Brain microvascular endothelial cell (primary cell): ENCODE measurements around the gene C1orf174.

Experiments
- DNase-seq: peaks from one replicate; pipeline ENCODE4 v3.0.0-alpha.2; 2020
- H3K27ac ChIP-seq: fragments of 250-450 bp; sonication (Bioruptor Pico); 2 replicates; pipeline ENCODE4 v1.5.1; 2020; ENCODE audit warnings: mild to moderate bottlenecking, moderate library complexity
- H3K27me3 ChIP-seq: fragments of 250-450 bp; sonication (Bioruptor Pico); replicated peaks from 2 replicates; pipeline ENCODE4 v1.5.1; 2020; ENCODE audit warnings: mild to moderate bottlenecking
- H3K36me3 ChIP-seq: fragments of 250-450 bp; sonication (Bioruptor Pico); replicated peaks from 2 replicates; pipeline ENCODE4 v1.5.1; 2020; ENCODE audit warnings: mild to moderate bottlenecking
- H3K4me3 ChIP-seq: 2 replicates; pipeline ENCODE4 v1.5.1; 2011; ENCODE audit warnings: low read depth, mild to moderate bottlenecking, control low read depth, low read length, moderate library complexity
- in situ Hi-C: cut with HindIII; loops from 2 replicates; pipeline ENCODE4 v1.10.0; 2017; ENCODE audit warnings: low sequenced_read_pairs, low pct_ligation_motif_present
- TF ChIP-seq, protein P1 (sequence below): IDR thresholded peaks from 2 replicates; pipeline ENCODE4 v1.5.1; 2011; ENCODE audit warnings: low read depth, mild to moderate bottlenecking, moderate library complexity, low read length, control low read depth, inconsistent platforms; ENCODE audit errors: missing control alignments

Gene C1orf174

DNA sequence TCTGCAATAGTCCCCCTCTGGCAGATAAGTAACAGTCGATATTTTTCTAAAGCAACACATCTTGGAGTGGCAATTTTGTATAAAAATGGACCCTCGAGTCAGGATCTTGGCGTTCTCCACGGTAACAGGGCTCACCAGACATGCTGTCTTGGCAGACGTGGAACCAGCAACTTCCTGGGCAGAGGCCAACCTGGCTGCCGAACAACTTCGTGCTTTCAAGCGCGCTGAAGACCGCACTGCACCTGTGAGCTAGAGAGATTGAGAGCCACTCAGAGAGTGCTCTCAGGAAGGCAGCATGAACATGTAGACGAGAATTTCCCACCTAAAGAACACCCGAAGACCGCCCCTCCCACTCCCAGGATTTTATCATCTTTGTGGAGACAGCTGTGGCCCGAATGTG lies 7.3 kb downstream of the C1orf174 start:
- TF ChIP-seq, protein P1, sequence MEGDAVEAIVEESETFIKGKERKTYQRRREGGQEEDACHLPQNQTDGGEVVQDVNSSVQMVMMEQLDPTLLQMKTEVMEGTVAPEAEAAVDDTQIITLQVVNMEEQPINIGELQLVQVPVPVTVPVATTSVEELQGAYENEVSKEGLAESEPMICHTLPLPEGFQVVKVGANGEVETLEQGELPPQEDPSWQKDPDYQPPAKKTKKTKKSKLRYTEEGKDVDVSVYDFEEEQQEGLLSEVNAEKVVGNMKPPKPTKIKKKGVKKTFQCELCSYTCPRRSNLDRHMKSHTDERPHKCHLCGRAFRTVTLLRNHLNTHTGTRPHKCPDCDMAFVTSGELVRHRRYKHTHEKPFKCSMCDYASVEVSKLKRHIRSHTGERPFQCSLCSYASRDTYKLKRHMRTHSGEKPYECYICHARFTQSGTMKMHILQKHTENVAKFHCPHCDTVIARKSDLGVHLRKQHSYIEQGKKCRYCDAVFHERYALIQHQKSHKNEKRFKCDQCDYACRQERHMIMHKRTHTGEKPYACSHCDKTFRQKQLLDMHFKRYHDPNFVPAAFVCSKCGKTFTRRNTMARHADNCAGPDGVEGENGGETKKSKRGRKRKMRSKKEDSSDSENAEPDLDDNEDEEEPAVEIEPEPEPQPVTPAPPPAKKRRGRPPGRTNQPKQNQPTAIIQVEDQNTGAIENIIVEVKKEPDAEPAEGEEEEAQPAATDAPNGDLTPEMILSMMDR, result no peak
- DNase-seq, result no peak
- Histone ChIP-seq H3K27ac (no peak overlapping the region), H3K27me3 (no peaks in the 10 kb centered on the region), H3K36me3 (peaks cover 34% of the 10 kb centered on the region), H3K4me3 (no peak overlapping the region)
- in situ Hi-C loops, result no loop called here

DNA sequence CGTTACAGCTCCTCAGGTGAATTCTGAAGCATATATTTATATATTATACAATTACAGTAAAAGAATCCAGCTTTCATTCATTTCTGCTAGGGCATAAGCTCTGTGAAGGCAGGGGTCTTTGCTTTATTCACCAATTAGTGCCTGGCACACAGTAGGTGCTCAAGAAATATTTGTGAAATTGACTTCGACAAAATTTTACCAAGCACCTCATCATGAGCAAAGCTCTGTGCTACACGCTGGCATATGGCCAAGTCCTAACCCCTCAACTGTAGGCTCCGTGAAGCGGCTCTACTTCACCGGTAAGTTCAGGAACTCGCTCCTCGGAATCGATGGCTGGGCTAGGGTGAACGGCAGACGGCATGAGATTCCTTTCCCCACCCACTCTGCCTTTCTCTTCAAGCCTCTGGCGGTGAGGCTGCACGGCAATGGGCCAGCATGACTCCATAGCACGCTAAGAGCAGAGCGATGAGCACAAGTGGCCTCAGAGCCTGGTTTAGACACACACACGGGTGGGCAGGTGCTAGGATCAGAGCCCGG lies 8.7 kb downstream of the C1orf174 start:
- Histone ChIP-seq H3K27me3 (no peaks in the 10 kb centered on the region), H3K4me3 (no peak overlapping the region), H3K36me3 (peaks cover 39% of the 10 kb centered on the region), H3K27ac (no peak overlapping the region)
- TF ChIP-seq, protein P1, result no peak
- in situ Hi-C loops, result no loop called here
- no peak for DNase-seq

DNA sequence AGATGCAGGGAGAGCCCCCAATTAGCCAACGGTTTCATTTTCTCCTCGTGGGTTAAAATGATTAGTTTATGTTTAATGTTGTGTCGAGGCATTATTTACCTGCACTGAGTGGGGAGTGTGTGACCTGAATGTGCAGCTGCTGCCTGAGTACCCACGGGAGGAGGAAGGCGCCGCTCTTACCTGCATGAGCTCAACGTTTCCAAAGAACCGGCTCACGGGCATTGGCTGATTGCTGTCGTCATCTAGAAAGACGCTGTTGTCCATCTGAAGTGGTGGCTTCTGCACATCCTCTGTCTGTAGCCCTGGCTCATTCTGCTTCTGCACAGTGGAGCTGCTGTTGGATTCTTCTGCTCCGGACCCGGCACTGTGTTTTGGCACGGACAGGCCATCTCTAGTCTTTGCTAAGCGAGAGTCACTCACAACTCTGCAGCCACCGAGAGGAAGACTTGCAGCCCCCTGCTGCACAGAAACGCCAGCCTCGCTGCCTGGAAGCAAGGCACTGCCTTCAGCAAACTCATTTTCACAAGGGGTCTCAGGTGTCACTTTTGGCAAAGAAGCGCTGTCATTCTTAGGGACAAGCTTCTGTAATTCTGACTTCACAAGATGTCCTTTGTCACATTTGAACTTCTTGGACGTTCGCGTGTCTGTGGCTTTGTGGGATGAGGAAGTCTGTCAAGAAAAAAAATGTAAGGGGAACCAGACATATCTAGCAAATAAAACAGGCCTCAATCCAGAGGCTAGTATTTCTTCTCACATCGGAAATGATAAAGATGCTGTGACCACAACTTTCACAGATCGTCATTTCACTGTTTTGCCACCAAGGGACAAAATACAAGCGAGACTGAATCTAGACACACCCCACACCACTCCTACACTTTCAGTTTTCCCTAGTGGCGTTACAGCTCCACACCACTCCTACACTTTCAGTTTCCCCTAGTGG lies 9.4 kb downstream of the C1orf174 start:
- Histone ChIP-seq H3K27me3 (no peaks in the 10 kb centered on the region), H3K27ac (no peak overlapping the region), H3K4me3 (no peak overlapping the region), H3K36me3 (peaks cover 46% of the 10 kb centered on the region)
- DNase-seq, result no peak
- TF ChIP-seq, protein P1, result no peak
- in situ Hi-C loops, result no loop called here

DNA sequence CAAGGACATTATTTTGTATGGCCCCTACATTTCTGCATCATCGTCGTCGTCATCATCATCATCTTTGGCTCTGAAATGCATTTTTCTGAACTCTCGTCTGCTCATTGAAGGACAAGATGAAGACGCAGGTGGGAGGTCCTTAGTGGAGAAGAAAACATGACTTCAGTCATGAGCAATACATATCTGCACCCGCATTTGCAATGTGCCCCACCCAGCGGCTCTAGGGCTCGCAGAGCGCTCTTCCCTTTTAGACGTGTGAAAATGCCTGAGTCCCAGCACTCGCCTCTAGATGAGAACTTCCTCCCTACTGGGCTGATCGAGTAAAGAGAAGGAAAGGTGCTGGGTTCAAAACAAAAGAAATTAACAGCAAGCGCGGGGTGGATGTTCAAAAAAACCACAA lies 10.1 kb downstream of the C1orf174 start:
- DNase-seq, result no peak
- in situ Hi-C loops, result no loop called here
- H3K27me3 ChIP-seq, result no peaks in the 10 kb centered on the region
- H3K36me3 ChIP-seq, result peaks cover 48% of the 10 kb centered on the region
- no peak overlapping the region for H3K4me3 ChIP-seq
- TF ChIP-seq, protein P1, result no peak
- H3K27ac ChIP-seq, result no peak overlapping the region

DNA sequence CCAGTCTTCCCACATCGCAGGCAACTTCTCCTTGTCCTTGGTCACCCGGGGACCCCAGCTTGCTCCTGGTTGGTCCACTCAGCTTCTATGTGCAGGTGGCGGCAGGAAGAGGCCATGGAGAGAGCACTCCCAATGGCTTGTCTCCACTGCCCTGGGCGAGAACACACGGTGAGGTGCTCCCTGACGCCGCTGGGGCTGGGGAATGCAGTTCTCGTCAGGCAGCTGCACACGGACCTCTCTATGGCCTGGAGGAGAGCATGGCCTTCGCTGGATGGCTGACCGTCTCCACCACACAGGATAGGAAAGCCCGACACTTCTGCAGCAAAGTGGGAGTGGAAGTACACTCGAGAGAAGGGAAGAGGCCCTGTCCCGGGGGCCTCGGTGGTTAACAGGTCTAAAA lies 11.8 kb downstream of the C1orf174 start:
- DNase-seq, result no peak
- H3K36me3 ChIP-seq, result peaks cover 52% of the 10 kb centered on the region
- TF ChIP-seq, protein P1, result no peak
- H3K27me3 ChIP-seq, result no peaks in the 10 kb centered on the region
- in situ Hi-C loops, result no loop called here
- no peak overlapping the region for H3K4me3 ChIP-seq
- H3K27ac ChIP-seq, result no peak overlapping the region

DNA sequence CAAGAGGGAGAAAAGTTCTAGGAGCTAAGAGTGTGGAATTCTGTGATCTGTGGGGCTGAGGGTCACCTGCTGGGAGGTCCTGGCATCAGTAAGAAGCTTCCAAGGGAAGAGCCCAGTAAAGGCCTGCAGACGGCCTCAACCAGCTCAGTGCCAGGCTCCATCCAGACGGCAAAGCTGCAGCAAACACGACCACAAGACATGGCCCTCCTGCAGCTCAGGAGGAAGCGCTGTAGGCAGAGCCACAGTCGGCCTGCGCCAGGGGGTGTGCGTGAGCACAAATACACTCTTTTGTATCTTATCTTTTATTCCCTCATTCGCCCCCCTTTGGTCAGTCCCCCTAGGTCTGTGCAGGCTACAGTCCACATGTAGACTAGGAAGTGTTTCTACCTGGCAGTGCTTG lies 13.4 kb downstream of the C1orf174 start:
- in situ Hi-C loops, result no loop called here
- no peaks in the 10 kb centered on the region for H3K27me3 ChIP-seq
- TF ChIP-seq, protein P1, result no peak
- H3K36me3 ChIP-seq, result peaks cover 52% of the 10 kb centered on the region
- no peak overlapping the region for H3K27ac ChIP-seq
- no peak for DNase-seq
- no peak overlapping the region for H3K4me3 ChIP-seq
